Endothelial cell of umbilical vein (primary cell): ENCODE measurements around the gene NMBR. TPM values are rescaled to one million over a fixed set of nuclear protein-coding genes. Genes with fewer than 3 reads are reported as not detected.
"Not testable (repeated sequence)": the region's sequence is repeated elsewhere in the genome, so short reads cannot be mapped to it uniquely, and the experiment has no call there.

ENCODE experiments used
- BruUV-seq: library from RNA; stranded (reverse); fragments of 400-500 nt; replicated peaks from 2 replicates; lab custom pipeline; 2021; lab: Mats Ljungman, UMichigan
- CTCF ChIA-PET: fragments of 300-600, 350-600 bp; sonication (Branson Sonifier 250); formaldehyde crosslinking; loops from one replicate; lab custom pipeline; 2021; ENCODE audit warnings: antibody characterized with exemption, inconsistent platforms; lab: Charles Lee
- POLR2A ChIA-PET: fragments of 300-600, 350-600 bp; sonication (Branson Sonifier 250); formaldehyde crosslinking; loops from one replicate; lab custom pipeline; 2021; ENCODE audit warnings: antibody characterized with exemption, inconsistent platforms; lab: Charles Lee
- DNase-seq: peaks from one replicate; pipeline ENCODE4 v3.0.0-alpha.2; 2011; ENCODE audit warnings: low read depth, low spot score
- FAIRE-seq: peaks from 2 replicates; lab custom pipeline; 2011; peaks lifted over from hg19 to GRCh38; lab: Jason Lieb, UNC
- H2AFZ ChIP-seq: 2 replicates; pipeline ENCODE4 v1.6.0; 2012; ENCODE audit warnings: low read depth, low read length, control low read depth, inconsistent platforms
- H3K27ac ChIP-seq: 2 replicates; pipeline ENCODE4 v1.5.1; 2011; ENCODE audit warnings: low read depth, mild to moderate bottlenecking, control low read depth, low read length, moderate library complexity; ENCODE audit not compliant: insufficient read depth
- H3K27me3 ChIP-seq, 2 experiments: 2 replicates each; pipeline versions ENCODE4 v1.6.0 to v1.6.1; 2011; ENCODE audit warnings: low read length in 2 of 2, mixed read lengths in 1 of 2; ENCODE audit not compliant: control insufficient read depth in 2 of 2, insufficient read depth in 2 of 2
- H3K36me3 ChIP-seq, 2 experiments: 2 replicates in 1 of 2; 3 replicates in 1 of 2; pipeline ENCODE4 v1.5.1; 2011; ENCODE audit warnings: low read length in 2 of 2, mild to moderate bottlenecking in 1 of 2, moderate library complexity in 1 of 2; ENCODE audit not compliant: control insufficient read depth in 2 of 2, insufficient read depth in 2 of 2; ENCODE audit errors: extremely low read depth in 1 of 2
- H3K4me1 ChIP-seq: 3 replicates; pipeline ENCODE4 v1.5.1; 2011; ENCODE audit warnings: mild to moderate bottlenecking, low read length; ENCODE audit not compliant: control insufficient read depth, insufficient read depth; ENCODE audit errors: extremely low read depth
- H3K4me2 ChIP-seq: 2 replicates; pipeline ENCODE4 v1.6.1; 2011; ENCODE audit warnings: low read length, control low read depth, mixed read lengths; ENCODE audit not compliant: insufficient read depth
- H3K4me3 ChIP-seq, 3 experiments: fragments of 200-600 bp in 1 of 3; sonication (generic), shearing (Covaris generic) in 1 of 3; replicated peaks in 1 of 3; 2 replicates each; pipeline ENCODE4 v1.5.1; 2011 to 2016; ENCODE audit warnings: control low read depth in 3 of 3, low read length in 3 of 3, mild to moderate bottlenecking in 2 of 3, inconsistent platforms in 1 of 3, low read depth in 1 of 3, moderate library complexity in 1 of 3; ENCODE audit not compliant: insufficient read depth in 1 of 3
- H3K79me2 ChIP-seq: 2 replicates; pipeline ENCODE4 v1.6.0; 2012; ENCODE audit warnings: low read length, inconsistent platforms; ENCODE audit not compliant: control insufficient read depth, insufficient read depth
- H3K9ac ChIP-seq: replicated peaks from 2 replicates; pipeline ENCODE3; 2011; ENCODE audit warnings: low read length, control low read depth; ENCODE audit not compliant: insufficient read depth; ENCODE audit errors: extremely low read depth
- H3K9me1 ChIP-seq: replicated peaks from 3 replicates; pipeline ENCODE4 v1.6.0; 2011; ENCODE audit warnings: mild to moderate bottlenecking, low read length; ENCODE audit not compliant: control insufficient read depth, insufficient read depth; ENCODE audit errors: extremely low read depth
- H3K9me3 ChIP-seq: replicated peaks from 2 replicates; pipeline ENCODE4 v1.5.1; 2012; ENCODE audit warnings: low read length, inconsistent platforms; ENCODE audit not compliant: control insufficient read depth, insufficient read depth
- H4K20me1 ChIP-seq: replicated peaks from 2 replicates; pipeline ENCODE3; 2011; ENCODE audit warnings: mild to moderate bottlenecking, low read length; ENCODE audit not compliant: control insufficient read depth, insufficient read depth; ENCODE audit errors: extremely low read depth
- FOS ChIP-seq: IDR thresholded peaks from 2 replicates; pipeline ENCODE4 v1.6.1; 2011; ENCODE audit warnings: mild to moderate bottlenecking, low read length, moderate library complexity, borderline replicate concordance; ENCODE audit not compliant: insufficient read depth
- GATA2 ChIP-seq: IDR thresholded peaks from 2 replicates; pipeline ENCODE4 v1.7.0; 2011; ENCODE audit warnings: low read depth, mild to moderate bottlenecking, moderate library complexity, mixed read lengths, low read length; ENCODE audit not compliant: insufficient read length, insufficient read depth
- JUN ChIP-seq: IDR thresholded peaks from 2 replicates; pipeline ENCODE4 v1.6.1; 2011; ENCODE audit warnings: borderline replicate concordance, low read depth; ENCODE audit not compliant: insufficient read length, insufficient read depth
- MYC ChIP-seq: IDR thresholded peaks from one replicate; pipeline ENCODE4 v1.6.1; 2011; ENCODE audit warnings: mild to moderate bottlenecking, low read depth, low read length
- POLR2A ChIP-seq: IDR thresholded peaks from 2 replicates; pipeline ENCODE4 v1.6.1; 2012; ENCODE audit warnings: low read depth, mild to moderate bottlenecking, control low read depth, low read length
- POLR2AphosphoS5 ChIP-seq: IDR thresholded peaks from 2 replicates; pipeline ENCODE4 v1.6.1; 2012; ENCODE audit warnings: low read depth, mild to moderate bottlenecking, control low read depth, low read length, moderate library complexity; ENCODE audit not compliant: insufficient read depth
- dilution Hi-C: fragments of 300-500 bp; cut with MboI; formaldehyde crosslinking; loops from one replicate; pipeline ENCODE4 v1.15.0; 2019; ENCODE audit warnings: low sequenced_read_pairs; ENCODE audit not compliant: extremely low pct_ligation_motif_present
- intact Hi-C: fragments of 100-400 bp; cut with micrococcal nuclease; formaldehyde crosslinking; loops from one replicate; pipeline ENCODE4 v1.10.0; 2022
- polyA plus RNA-seq, 4 experiments: library from polyadenylated mRNA; depleted of rRNA in 3 of 4; stranded (reverse) in 3 of 4; unstranded in 1 of 4; fragments of >200 nt; gene quantifications; 2 replicates each; pipeline versions ENCODE4 v1.2.1 to v1.2.3, GENCODE V29; 2011 to 2012; ENCODE audit warnings: missing spikeins in 1 of 4
- total RNA-seq: library from RNA; stranded (reverse); gene quantifications from 2 replicates; pipeline ENCODE4 v1.2.3, GENCODE V29; 2021
- TF ChIP-seq, protein P1 (sequence below), 2 donors: IDR thresholded peaks; 1 replicate in 1 of 2; 2 replicates in 1 of 2; pipeline ENCODE4 v1.5.1; 2011; ENCODE audit warnings: low read length in 2 of 2, mild to moderate bottlenecking in 2 of 2, moderate library complexity in 2 of 2, control low read depth in 1 of 2, inconsistent platforms in 1 of 2, low read depth in 1 of 2; ENCODE audit not compliant: insufficient read depth in 1 of 2; ENCODE audit errors: extremely low read depth in 1 of 2
- TF ChIP-seq, protein P2 (sequence below): IDR thresholded peaks from 2 replicates; pipeline ENCODE4 v1.6.1; 2011; ENCODE audit not compliant: insufficient read depth, insufficient read length

NMBR gene
- total and polyA plus RNA-seq, 2 donors (not counting 3 experiments of a cell fraction or from before 2014, with no cell fraction given) = not detected

DNA sequence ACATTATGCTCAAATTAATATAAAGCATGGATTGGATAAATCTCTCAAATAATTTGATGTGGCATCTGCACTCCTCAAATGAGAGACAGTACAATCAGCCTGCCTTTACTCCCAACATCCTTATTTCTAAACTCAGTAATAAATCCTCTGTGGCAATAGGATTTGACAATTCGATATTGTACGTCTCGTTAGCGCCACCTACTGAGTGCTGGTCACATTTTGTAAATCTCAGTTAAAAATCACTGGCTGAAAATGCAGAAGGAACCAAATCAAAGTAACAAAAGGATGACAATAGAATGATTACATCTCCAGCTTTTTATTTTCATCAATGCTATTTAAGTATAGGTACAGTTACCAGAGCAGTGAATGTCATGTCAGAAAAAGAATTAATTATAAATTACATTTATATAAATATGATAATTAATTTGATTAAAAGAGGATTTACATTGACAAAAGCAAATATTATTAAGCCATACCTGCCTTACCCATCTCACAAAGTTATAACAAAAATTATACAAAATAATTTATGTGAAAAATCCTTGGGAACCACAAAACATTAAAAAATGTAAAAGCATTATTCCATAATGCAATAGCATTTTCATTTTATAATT, 34.4 kb downstream of the NMBR start:
- H3K27me3 ChIP-seq = no peaks in the 10 kb centered on the region
- FAIRE-seq = peak; percentile 88
- CTCF ChIA-PET = interaction anchor here (0.9 to 4.1 kb wide), 9 partner anchors 10 to 548 kb away, joined by 3 to 60 read pairs (median 3); no protein-coding TSS in a partner anchor
- H3K4me3 ChIP-seq = no peak overlapping the region
- intact Hi-C loops = loop anchor here (1.0 to 5.0 kb wide), 3 partner anchors 123 to 860 kb away; no protein-coding TSS in a partner anchor
- DNase-seq = peak; percentile 76
- TF ChIP-seq, protein P1, sequence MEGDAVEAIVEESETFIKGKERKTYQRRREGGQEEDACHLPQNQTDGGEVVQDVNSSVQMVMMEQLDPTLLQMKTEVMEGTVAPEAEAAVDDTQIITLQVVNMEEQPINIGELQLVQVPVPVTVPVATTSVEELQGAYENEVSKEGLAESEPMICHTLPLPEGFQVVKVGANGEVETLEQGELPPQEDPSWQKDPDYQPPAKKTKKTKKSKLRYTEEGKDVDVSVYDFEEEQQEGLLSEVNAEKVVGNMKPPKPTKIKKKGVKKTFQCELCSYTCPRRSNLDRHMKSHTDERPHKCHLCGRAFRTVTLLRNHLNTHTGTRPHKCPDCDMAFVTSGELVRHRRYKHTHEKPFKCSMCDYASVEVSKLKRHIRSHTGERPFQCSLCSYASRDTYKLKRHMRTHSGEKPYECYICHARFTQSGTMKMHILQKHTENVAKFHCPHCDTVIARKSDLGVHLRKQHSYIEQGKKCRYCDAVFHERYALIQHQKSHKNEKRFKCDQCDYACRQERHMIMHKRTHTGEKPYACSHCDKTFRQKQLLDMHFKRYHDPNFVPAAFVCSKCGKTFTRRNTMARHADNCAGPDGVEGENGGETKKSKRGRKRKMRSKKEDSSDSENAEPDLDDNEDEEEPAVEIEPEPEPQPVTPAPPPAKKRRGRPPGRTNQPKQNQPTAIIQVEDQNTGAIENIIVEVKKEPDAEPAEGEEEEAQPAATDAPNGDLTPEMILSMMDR (IDR thresholded peaks at IDR 0.05; ENCODE audit: extremely low read depth in 1 of 2, insufficient read depth in 1 of 2, low read depth in 1 of 2, low read length in 2 of 2) = peak; percentile 57
- TF ChIP-seq FOS (no peak), JUN (no peak), POLR2AphosphoS5 (no peak), MYC (no peak), POLR2A (no peak), GATA2 (no peak)
- TF ChIP-seq, protein P2, sequence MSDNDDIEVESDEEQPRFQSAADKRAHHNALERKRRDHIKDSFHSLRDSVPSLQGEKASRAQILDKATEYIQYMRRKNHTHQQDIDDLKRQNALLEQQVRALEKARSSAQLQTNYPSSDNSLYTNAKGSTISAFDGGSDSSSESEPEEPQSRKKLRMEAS = no peak
- H3K27ac ChIP-seq = no peak overlapping the region
- H3K9ac ChIP-seq = no peak overlapping the region
- no TSS peak for BruUV-seq
- no peak overlapping the region for H3K4me2 ChIP-seq
- H3K4me1 ChIP-seq = no peaks in the 10 kb centered on the region
- no peaks in the 10 kb centered on the region for H3K36me3 ChIP-seq
- H4K20me1 ChIP-seq = no peaks in the 10 kb centered on the region
- no peaks in the 10 kb centered on the region for H3K9me1 ChIP-seq
- H3K9me3 ChIP-seq = no peaks in the 10 kb centered on the region
- POLR2A ChIA-PET = no interaction called here
- H3K79me2 ChIP-seq = no peaks in the 10 kb centered on the region
- H2AFZ ChIP-seq = no peak overlapping the region
- dilution Hi-C loops = no loop called here

DNA sequence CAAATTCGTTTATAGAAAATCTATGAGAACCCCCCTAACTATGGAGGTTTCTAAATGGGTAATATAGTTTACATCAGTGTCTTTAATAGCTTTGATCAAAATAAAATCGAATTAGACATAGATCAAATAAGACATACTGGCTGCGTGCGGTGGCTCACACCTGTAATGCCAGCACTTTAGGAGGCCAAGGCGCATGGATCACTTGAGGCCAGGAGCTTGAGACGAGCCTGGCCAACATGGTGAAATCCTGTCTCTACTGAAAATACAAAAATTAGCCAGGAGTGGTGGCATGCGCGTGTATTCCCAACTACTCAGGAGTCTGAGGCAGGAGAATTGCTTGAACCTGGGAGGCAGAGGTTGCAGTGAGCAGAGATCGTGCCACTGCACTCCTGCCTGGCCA, 36.1 kb downstream of the NMBR start:
- H3K4me3 ChIP-seq, DNase-seq, H4K20me1 ChIP-seq, H3K4me2 ChIP-seq, H3K79me2 ChIP-seq, H2AFZ ChIP-seq, H3K9me1 ChIP-seq, H3K9ac ChIP-seq, H3K4me1 ChIP-seq, H3K27me3 ChIP-seq, FAIRE-seq, H3K27ac ChIP-seq, BruUV-seq, dilution Hi-C loops, H3K36me3 ChIP-seq, H3K9me3 ChIP-seq: not testable (repeated sequence)
- POLR2A ChIA-PET = interaction anchor here (0.7 kb wide), 1 partner anchor 11 kb away, joined by 4 read pairs; no protein-coding TSS in a partner anchor
- intact Hi-C loops = loop anchor here (5.0 kb wide), 1 partner anchor 859 kb away; no protein-coding TSS in a partner anchor
- CTCF ChIA-PET = interaction anchor here (0.6 to 4.1 kb wide), 8 partner anchors 39 to 516 kb away, joined by 3 to 60 read pairs (median 5); no protein-coding TSS in a partner anchor

DNA sequence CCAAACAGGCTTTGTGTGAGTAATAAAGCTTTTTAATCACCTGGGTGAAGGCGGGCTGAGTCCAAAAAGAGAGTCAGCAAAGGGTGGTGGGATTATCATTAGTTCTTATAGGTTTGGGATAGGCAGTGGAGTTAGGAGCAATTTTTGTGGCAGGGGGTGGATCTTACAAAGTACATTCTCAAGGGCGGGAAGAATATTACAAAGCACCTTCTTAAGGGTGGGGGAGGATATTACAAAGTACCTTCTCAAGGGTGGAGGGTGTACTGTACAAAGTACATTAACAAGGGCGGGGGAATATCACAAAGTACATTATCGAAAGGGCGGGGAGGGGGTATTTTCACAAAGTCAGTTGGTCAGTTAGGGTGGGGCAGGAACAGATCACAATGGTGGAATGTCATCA, 42.1 kb downstream of the NMBR start:
- BruUV-seq, H3K36me3 ChIP-seq, H2AFZ ChIP-seq, POLR2A ChIA-PET, DNase-seq, H3K27ac ChIP-seq, intact Hi-C loops, dilution Hi-C loops, H3K9me1 ChIP-seq, H3K27me3 ChIP-seq, H3K9me3 ChIP-seq, H3K4me2 ChIP-seq, H3K9ac ChIP-seq, H4K20me1 ChIP-seq, H3K4me3 ChIP-seq, H3K79me2 ChIP-seq, FAIRE-seq, H3K4me1 ChIP-seq: not testable (repeated sequence)
- CTCF ChIA-PET = interaction anchor here (2.9 kb wide), 1 partner anchor 115 kb away, joined by 10 read pairs; no protein-coding TSS in a partner anchor
